ENCODE measurements around the gene EGFR. TPM values are rescaled to one million over a fixed set of nuclear protein-coding genes. Genes with fewer than 3 reads are reported as not detected.

Gene EGFR
- total RNA-seq, 2 donors from 2014 or later = 21.1 to 22.5 TPM

GRCh38 chr7:54996391-54996790 is 22.4 kb upstream of the EGFR start:
- Histone ChIP-seq H3K36me3 (no peaks in the 10 kb centered on the region), H3K27me3 (no peaks in the 10 kb centered on the region), H3K4me3 (no peak overlapping the region), H3K9me3 (no peaks in the 10 kb centered on the region), H3K27ac (no peak overlapping the region), H3K4me1 (no peaks in the 10 kb centered on the region)
- no peak for DNase-seq (ENCODE audit: low spot score)
- TF ChIP-seq, protein P1, sequence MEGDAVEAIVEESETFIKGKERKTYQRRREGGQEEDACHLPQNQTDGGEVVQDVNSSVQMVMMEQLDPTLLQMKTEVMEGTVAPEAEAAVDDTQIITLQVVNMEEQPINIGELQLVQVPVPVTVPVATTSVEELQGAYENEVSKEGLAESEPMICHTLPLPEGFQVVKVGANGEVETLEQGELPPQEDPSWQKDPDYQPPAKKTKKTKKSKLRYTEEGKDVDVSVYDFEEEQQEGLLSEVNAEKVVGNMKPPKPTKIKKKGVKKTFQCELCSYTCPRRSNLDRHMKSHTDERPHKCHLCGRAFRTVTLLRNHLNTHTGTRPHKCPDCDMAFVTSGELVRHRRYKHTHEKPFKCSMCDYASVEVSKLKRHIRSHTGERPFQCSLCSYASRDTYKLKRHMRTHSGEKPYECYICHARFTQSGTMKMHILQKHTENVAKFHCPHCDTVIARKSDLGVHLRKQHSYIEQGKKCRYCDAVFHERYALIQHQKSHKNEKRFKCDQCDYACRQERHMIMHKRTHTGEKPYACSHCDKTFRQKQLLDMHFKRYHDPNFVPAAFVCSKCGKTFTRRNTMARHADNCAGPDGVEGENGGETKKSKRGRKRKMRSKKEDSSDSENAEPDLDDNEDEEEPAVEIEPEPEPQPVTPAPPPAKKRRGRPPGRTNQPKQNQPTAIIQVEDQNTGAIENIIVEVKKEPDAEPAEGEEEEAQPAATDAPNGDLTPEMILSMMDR (IDR thresholded peaks at IDR 0.05) = no peak

DNA sequence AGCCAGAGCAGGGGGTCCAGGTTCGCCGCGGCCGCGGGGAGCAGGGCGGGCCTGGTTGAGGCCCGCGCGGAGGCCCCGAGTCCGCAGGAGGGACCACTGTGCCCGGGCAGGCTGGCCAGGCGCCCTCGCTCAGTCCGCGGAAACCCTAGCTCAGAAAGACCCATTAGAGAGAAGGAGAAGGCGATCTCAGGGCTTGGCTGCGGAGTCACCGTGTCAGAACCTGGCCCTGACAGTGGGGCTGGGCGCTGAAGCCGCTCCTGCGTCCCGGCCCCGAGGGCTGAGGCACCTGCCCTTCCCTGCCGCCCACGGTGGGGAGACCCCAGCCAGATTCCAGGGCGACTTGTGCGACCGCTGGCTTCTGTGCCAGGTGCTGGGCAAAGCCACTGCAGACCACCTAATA is 14.2 kb upstream of the EGFR start:
- TF ChIP-seq, protein P1 (IDR thresholded peaks at IDR 0.05) = no peak
- no peak overlapping the region for H3K4me3 ChIP-seq
- H3K9me3 ChIP-seq = no peaks in the 10 kb centered on the region
- no peaks in the 10 kb centered on the region for H3K36me3 ChIP-seq
- H3K27me3 ChIP-seq = no peaks in the 10 kb centered on the region
- DNase-seq (ENCODE audit: low spot score) = no peak
- H3K27ac ChIP-seq = no peak overlapping the region
- no peaks in the 10 kb centered on the region for H3K4me1 ChIP-seq

GRCh38 chr7:55005241-55005851 is 13.5 kb upstream of the EGFR start:
- Histone ChIP-seq H3K9me3 (no peaks in the 10 kb centered on the region), H3K27me3 (no peaks in the 10 kb centered on the region), H3K27ac (no peak overlapping the region), H3K36me3 (no peaks in the 10 kb centered on the region), H3K4me1 (no peaks in the 10 kb centered on the region), H3K4me3 (no peak overlapping the region)
- TF ChIP-seq, protein P1 (IDR thresholded peaks at IDR 0.05) = no peak
- DNase-seq (ENCODE audit: low spot score) = no peak

- Histone ChIP-seq H3K27ac (no peak overlapping the region), H3K4me1 (no peaks in the 10 kb centered on the region), H3K36me3 (no peaks in the 10 kb centered on the region), H3K9me3 (no peaks in the 10 kb centered on the region), H3K4me3 (no peak overlapping the region), H3K27me3 (no peaks in the 10 kb centered on the region)
- no peak for DNase-seq (ENCODE audit: low spot score)
- TF ChIP-seq, protein P1 (IDR thresholded peaks at IDR 0.05) = no peak
These were observed 12.3 kb upstream of the EGFR start for GRCh38 chr7:55006499-55006898.

- Histone ChIP-seq H3K4me1 (peaks cover 0 to 7% of the 10 kb centered on the region in 2 donors), H3K4me3 (no peak overlapping the region), H3K36me3 (no peaks in the 10 kb centered on the region), H3K9me3 (no peaks in the 10 kb centered on the region), H3K27ac (no peak overlapping the region), H3K27me3 (no peaks in the 10 kb centered on the region)
- TF ChIP-seq, protein P1 (IDR thresholded peaks at IDR 0.05) = no peak
- DNase-seq (ENCODE audit: low spot score) = no peak
These were observed 5.0 kb upstream of the EGFR start for GRCh38 chr7:55013851-55014250.
